ENCODE measurements around the gene PITPNC1.

DNA sequence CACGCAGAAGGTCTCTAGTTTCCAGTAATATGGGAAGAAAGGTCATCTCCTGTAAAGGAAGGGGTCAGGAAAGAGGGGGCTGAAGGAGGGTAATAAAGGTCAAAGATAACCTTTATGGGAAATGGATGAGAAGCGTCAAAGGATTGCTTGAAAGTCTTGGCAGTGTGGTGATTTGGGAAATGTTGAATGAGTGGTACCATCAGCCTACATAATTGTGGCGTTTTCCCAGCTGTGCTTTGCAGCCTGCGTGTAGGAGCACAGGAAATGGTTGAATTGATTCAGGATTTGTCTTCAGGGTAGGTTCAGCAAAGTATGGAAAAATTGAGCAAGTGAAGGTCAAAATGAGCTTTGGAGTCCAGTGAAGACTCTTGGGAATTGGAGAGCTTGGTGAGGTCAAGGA is 224.8 kb downstream of the PITPNC1 start:
- TF ChIP-seq YY1 (IDR thresholded peaks at IDR 0.05; ENCODE audit: insufficient read depth, insufficient read length), result no peak
- TF ChIP-seq ZNF274 (IDR thresholded peaks at IDR 0.05; ENCODE audit: low read depth, low read length), result no peak
- no peak for TF ChIP-seq SUZ12 (IDR thresholded peaks at IDR 0.05; ENCODE audit: extremely low read depth, insufficient read depth, insufficient read length)
